Jurkat, Clone E6-1 (cell line): Measurements from ENCODE around the gene SUPT3H. TPM values are rescaled to one million over a fixed set of nuclear protein-coding genes. Genes with fewer than 3 reads are reported as not detected.

Source experiments
- DNase-seq: peaks from one replicate; pipeline ENCODE4 v3.0.0-alpha.2; 2011; ENCODE audit warnings: low read depth, low spot score
- H3K4me3 ChIP-seq: 2 replicates; pipeline ENCODE4 v1.5.1; 2011; ENCODE audit warnings: mild to moderate bottlenecking, low read length, control low read depth, moderate library complexity
- polyA plus RNA-seq: library from polyadenylated mRNA; unstranded; fragments of >200 nt; gene quantifications from one replicate; pipeline ENCODE4 v1.2.1, GENCODE V29; 2012; ENCODE audit warnings: missing spikeins; ENCODE audit not compliant: insufficient read length, insufficient read depth

SUPT3H gene
- polyA plus RNA-seq = 8.3 TPM

- DNase-seq = peak; percentile 93
- peak within 1 kb of the TSS; percentile 59 for H3K4me3 ChIP-seq
Observed at GRCh38 chr6:45377554-45378333, at the start of gene SUPT3H. TSS of gene SUPT3H (minus strand) at chr6:45377934.

GRCh38 chr6:45426251-45426650, 48.5 kb upstream of the SUPT3H start:
- no peak overlapping the region for H3K4me3 ChIP-seq
- DNase-seq = no peak

- H3K4me3 ChIP-seq = no peak overlapping the region
- DNase-seq = no peak
Observed at GRCh38 chr6:45424451-45424861, 46.7 kb upstream of the SUPT3H start.

GRCh38 chr6:45423824-45424450, 46.2 kb upstream of the SUPT3H start:
- no peak for DNase-seq
- no peak overlapping the region for H3K4me3 ChIP-seq

- peak overlapping the region; percentile 63 for H3K4me3 ChIP-seq
- DNase-seq = no peak
Observed at GRCh38 chr6:45423111-45423823, 45.5 kb upstream of the SUPT3H start.

- DNase-seq = no peak
- H3K4me3 ChIP-seq = peak overlapping the region; percentile 63
Observed at GRCh38 chr6:45422503-45423110, 44.9 kb upstream of the SUPT3H start.

- no peak for DNase-seq
- peak overlapping the region; percentile 63 for H3K4me3 ChIP-seq
Observed at GRCh38 chr6:45421709-45422502, 44.2 kb upstream of the SUPT3H start.

GRCh38 chr6:45420909-45421708, 43.4 kb upstream of the SUPT3H start:
- H3K4me3 ChIP-seq = peak overlapping the region; percentile 63
- no peak for DNase-seq

GRCh38 chr6:45420083-45420908, 42.6 kb upstream of the SUPT3H start:
- DNase-seq = no peak
- peak overlapping the region; percentile 28 for H3K4me3 ChIP-seq

GRCh38 chr6:45419571-45420082, 41.9 kb upstream of the SUPT3H start:
- DNase-seq = no peak
- no peak overlapping the region for H3K4me3 ChIP-seq

GRCh38 chr6:45417436-45417835, 39.7 kb upstream of the SUPT3H start:
- no peak overlapping the region for H3K4me3 ChIP-seq

GRCh38 chr6:45416700-45417099, 39.0 kb upstream of the SUPT3H start:
- DNase-seq = no peak
- no peak overlapping the region for H3K4me3 ChIP-seq

More at GRCh38 chr6:45417436-45417835, 39.7 kb upstream of the SUPT3H start:
- DNase-seq = no peak

- no peak overlapping the region for H3K4me3 ChIP-seq
Observed at GRCh38 chr6:45415788-45416518, 38.2 kb upstream of the SUPT3H start.

GRCh38 chr6:45415315-45415714, 37.6 kb upstream of the SUPT3H start:
- DNase-seq = no peak
- H3K4me3 ChIP-seq = no peak overlapping the region

More at GRCh38 chr6:45415788-45416518, 38.2 kb upstream of the SUPT3H start:
- DNase-seq = no peak

- H3K4me3 ChIP-seq = no peak overlapping the region
- no peak for DNase-seq
Observed at GRCh38 chr6:45411959-45412358, 34.2 kb upstream of the SUPT3H start.

- no peak overlapping the region for H3K4me3 ChIP-seq
- no peak for DNase-seq
Observed at GRCh38 chr6:45400021-45400420, 22.3 kb upstream of the SUPT3H start.
